Endothelial cell of umbilical vein (primary cell): ENCODE results near the gene ZNF837. TPM values are rescaled to one million over a fixed set of nuclear protein-coding genes. Genes with fewer than 3 reads are reported as not detected.

Source experiments
- BruUV-seq: library from RNA; stranded (reverse); fragments of 400-500 nt; replicated peaks from 2 replicates; lab custom pipeline; 2021; lab: Mats Ljungman, UMichigan
- CTCF ChIA-PET: fragments of 300-600, 350-600 bp; sonication (Branson Sonifier 250); formaldehyde crosslinking; loops from one replicate; lab custom pipeline; 2021; ENCODE audit warnings: antibody characterized with exemption, inconsistent platforms; lab: Charles Lee
- POLR2A ChIA-PET: fragments of 300-600, 350-600 bp; sonication (Branson Sonifier 250); formaldehyde crosslinking; loops from one replicate; lab custom pipeline; 2021; ENCODE audit warnings: antibody characterized with exemption, inconsistent platforms; lab: Charles Lee
- DNase-seq: peaks from one replicate; pipeline ENCODE4 v3.0.0-alpha.2; 2011; ENCODE audit warnings: low read depth, low spot score
- FAIRE-seq: peaks from 2 replicates; lab custom pipeline; 2011; peaks lifted over from hg19 to GRCh38; lab: Jason Lieb, UNC
- H2AFZ ChIP-seq: 2 replicates; pipeline ENCODE4 v1.6.0; 2012; ENCODE audit warnings: low read depth, low read length, control low read depth, inconsistent platforms
- H3K27ac ChIP-seq: 2 replicates; pipeline ENCODE4 v1.5.1; 2011; ENCODE audit warnings: low read depth, mild to moderate bottlenecking, control low read depth, low read length, moderate library complexity; ENCODE audit not compliant: insufficient read depth
- H3K27me3 ChIP-seq, 2 experiments: 2 replicates each; pipeline versions ENCODE4 v1.6.0 to v1.6.1; 2011; ENCODE audit warnings: low read length in 2 of 2, mixed read lengths in 1 of 2; ENCODE audit not compliant: control insufficient read depth in 2 of 2, insufficient read depth in 2 of 2
- H3K36me3 ChIP-seq, 2 experiments: 2 replicates in 1 of 2; 3 replicates in 1 of 2; pipeline ENCODE4 v1.5.1; 2011; ENCODE audit warnings: low read length in 2 of 2, mild to moderate bottlenecking in 1 of 2, moderate library complexity in 1 of 2; ENCODE audit not compliant: control insufficient read depth in 2 of 2, insufficient read depth in 2 of 2; ENCODE audit errors: extremely low read depth in 1 of 2
- H3K4me1 ChIP-seq: 3 replicates; pipeline ENCODE4 v1.5.1; 2011; ENCODE audit warnings: mild to moderate bottlenecking, low read length; ENCODE audit not compliant: control insufficient read depth, insufficient read depth; ENCODE audit errors: extremely low read depth
- H3K4me2 ChIP-seq: 2 replicates; pipeline ENCODE4 v1.6.1; 2011; ENCODE audit warnings: low read length, control low read depth, mixed read lengths; ENCODE audit not compliant: insufficient read depth
- H3K4me3 ChIP-seq, 3 experiments: fragments of 200-600 bp in 1 of 3; sonication (generic), shearing (Covaris generic) in 1 of 3; replicated peaks in 1 of 3; 2 replicates each; pipeline ENCODE4 v1.5.1; 2011 to 2016; ENCODE audit warnings: control low read depth in 3 of 3, low read length in 3 of 3, mild to moderate bottlenecking in 2 of 3, inconsistent platforms in 1 of 3, low read depth in 1 of 3, moderate library complexity in 1 of 3; ENCODE audit not compliant: insufficient read depth in 1 of 3
- H3K79me2 ChIP-seq: 2 replicates; pipeline ENCODE4 v1.6.0; 2012; ENCODE audit warnings: low read length, inconsistent platforms; ENCODE audit not compliant: control insufficient read depth, insufficient read depth
- H3K9ac ChIP-seq: replicated peaks from 2 replicates; pipeline ENCODE3; 2011; ENCODE audit warnings: low read length, control low read depth; ENCODE audit not compliant: insufficient read depth; ENCODE audit errors: extremely low read depth
- H3K9me1 ChIP-seq: replicated peaks from 3 replicates; pipeline ENCODE4 v1.6.0; 2011; ENCODE audit warnings: mild to moderate bottlenecking, low read length; ENCODE audit not compliant: control insufficient read depth, insufficient read depth; ENCODE audit errors: extremely low read depth
- H3K9me3 ChIP-seq: replicated peaks from 2 replicates; pipeline ENCODE4 v1.5.1; 2012; ENCODE audit warnings: low read length, inconsistent platforms; ENCODE audit not compliant: control insufficient read depth, insufficient read depth
- H4K20me1 ChIP-seq: replicated peaks from 2 replicates; pipeline ENCODE3; 2011; ENCODE audit warnings: mild to moderate bottlenecking, low read length; ENCODE audit not compliant: control insufficient read depth, insufficient read depth; ENCODE audit errors: extremely low read depth
- EZH2 ChIP-seq: IDR thresholded peaks from 2 replicates; pipeline ENCODE4 v1.6.1; 2012; ENCODE audit warnings: borderline replicate concordance, low read depth, mild to moderate bottlenecking, moderate library complexity, low read length, inconsistent platforms; ENCODE audit not compliant: severe bottlenecking
- FOS ChIP-seq: IDR thresholded peaks from 2 replicates; pipeline ENCODE4 v1.6.1; 2011; ENCODE audit warnings: mild to moderate bottlenecking, low read length, moderate library complexity, borderline replicate concordance; ENCODE audit not compliant: insufficient read depth
- GATA2 ChIP-seq: IDR thresholded peaks from 2 replicates; pipeline ENCODE4 v1.7.0; 2011; ENCODE audit warnings: low read depth, mild to moderate bottlenecking, moderate library complexity, mixed read lengths, low read length; ENCODE audit not compliant: insufficient read length, insufficient read depth
- JUN ChIP-seq: IDR thresholded peaks from 2 replicates; pipeline ENCODE4 v1.6.1; 2011; ENCODE audit warnings: borderline replicate concordance, low read depth; ENCODE audit not compliant: insufficient read length, insufficient read depth
- MYC ChIP-seq: IDR thresholded peaks from one replicate; pipeline ENCODE4 v1.6.1; 2011; ENCODE audit warnings: mild to moderate bottlenecking, low read depth, low read length
- POLR2A ChIP-seq: IDR thresholded peaks from 2 replicates; pipeline ENCODE4 v1.6.1; 2012; ENCODE audit warnings: low read depth, mild to moderate bottlenecking, control low read depth, low read length
- POLR2AphosphoS5 ChIP-seq: IDR thresholded peaks from 2 replicates; pipeline ENCODE4 v1.6.1; 2012; ENCODE audit warnings: low read depth, mild to moderate bottlenecking, control low read depth, low read length, moderate library complexity; ENCODE audit not compliant: insufficient read depth
- dilution Hi-C: fragments of 300-500 bp; cut with MboI; formaldehyde crosslinking; loops from one replicate; pipeline ENCODE4 v1.15.0; 2019; ENCODE audit warnings: low sequenced_read_pairs; ENCODE audit not compliant: extremely low pct_ligation_motif_present
- intact Hi-C: fragments of 100-400 bp; cut with micrococcal nuclease; formaldehyde crosslinking; loops from one replicate; pipeline ENCODE4 v1.10.0; 2022
- polyA plus RNA-seq, 4 experiments: library from polyadenylated mRNA; depleted of rRNA in 3 of 4; stranded (reverse) in 3 of 4; unstranded in 1 of 4; fragments of >200 nt; gene quantifications; 2 replicates each; pipeline versions ENCODE4 v1.2.1 to v1.2.3, GENCODE V29; 2011 to 2012; ENCODE audit warnings: missing spikeins in 1 of 4
- total RNA-seq: library from RNA; stranded (reverse); gene quantifications from 2 replicates; pipeline ENCODE4 v1.2.3, GENCODE V29; 2021
- TF ChIP-seq, protein P1 (sequence below), 2 donors: IDR thresholded peaks; 1 replicate in 1 of 2; 2 replicates in 1 of 2; pipeline ENCODE4 v1.5.1; 2011; ENCODE audit warnings: low read length in 2 of 2, mild to moderate bottlenecking in 2 of 2, moderate library complexity in 2 of 2, control low read depth in 1 of 2, inconsistent platforms in 1 of 2, low read depth in 1 of 2; ENCODE audit not compliant: insufficient read depth in 1 of 2; ENCODE audit errors: extremely low read depth in 1 of 2
- TF ChIP-seq, protein P2 (sequence below): IDR thresholded peaks from 2 replicates; pipeline ENCODE4 v1.6.1; 2011; ENCODE audit not compliant: insufficient read depth, insufficient read length

Gene ZNF837
- total and polyA plus RNA-seq, 2 donors (not counting 3 experiments of a cell fraction or from before 2014, with no cell fraction given) = 1.4 to 1.6 TPM

DNA sequence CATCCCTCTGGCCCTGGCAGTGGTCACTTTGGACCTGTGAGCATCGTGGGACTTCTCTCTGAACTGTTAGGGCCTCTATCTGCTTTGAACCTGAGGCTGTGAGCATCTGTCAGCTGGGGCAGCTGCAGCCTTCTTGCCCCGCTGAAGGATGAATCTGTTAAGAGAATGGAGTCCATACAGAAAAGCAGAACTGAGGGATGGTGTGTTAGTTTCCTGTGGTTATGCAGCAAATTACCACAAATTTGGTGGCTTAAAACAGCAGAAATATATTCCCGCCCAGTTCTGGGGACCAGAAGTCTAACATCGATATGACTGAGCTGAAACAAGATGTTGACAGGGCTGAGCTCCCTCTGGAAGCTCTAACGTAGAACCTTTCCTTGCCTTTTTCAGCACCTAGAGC, 16.7 kb downstream of the ZNF837 start:
- H3K4me3 ChIP-seq = no peak overlapping the region
- CTCF ChIA-PET = interaction anchor here (1.1 kb wide), 1 partner anchor 9 kb away, joined by 4 read pairs; no protein-coding TSS in a partner anchor

More for the DNA sequence above, 16.7 kb downstream of the ZNF837 start:
- Histone ChIP-seq H3K27me3 (peaks cover 13 to 21% of the 10 kb centered on the region in 2 experiments), H3K27ac (no peak overlapping the region), H4K20me1 (no peaks in the 10 kb centered on the region), H2AFZ (no peak overlapping the region), H3K9me3 (no peaks in the 10 kb centered on the region), H3K4me1 (peaks cover 3% of the 10 kb centered on the region), H3K9me1 (no peaks in the 10 kb centered on the region), H3K79me2 (no peaks in the 10 kb centered on the region), H3K4me2 (no peak overlapping the region), H3K36me3 (no peaks in the 10 kb centered on the region), H3K9ac (no peak overlapping the region)
- POLR2A ChIA-PET = no interaction called here
- no TSS peak for BruUV-seq
- intact Hi-C loops (no loop called here), dilution Hi-C loops (no loop called here)
- no peak for DNase-seq
- no peak for FAIRE-seq
- no peak for TF ChIP-seq POLR2A
- no peak for TF ChIP-seq EZH2
- TF ChIP-seq FOS = no peak
- no peak for TF ChIP-seq MYC
- no peak for TF ChIP-seq GATA2
- no peak for TF ChIP-seq POLR2AphosphoS5
- TF ChIP-seq JUN = no peak
- TF ChIP-seq, protein P1, sequence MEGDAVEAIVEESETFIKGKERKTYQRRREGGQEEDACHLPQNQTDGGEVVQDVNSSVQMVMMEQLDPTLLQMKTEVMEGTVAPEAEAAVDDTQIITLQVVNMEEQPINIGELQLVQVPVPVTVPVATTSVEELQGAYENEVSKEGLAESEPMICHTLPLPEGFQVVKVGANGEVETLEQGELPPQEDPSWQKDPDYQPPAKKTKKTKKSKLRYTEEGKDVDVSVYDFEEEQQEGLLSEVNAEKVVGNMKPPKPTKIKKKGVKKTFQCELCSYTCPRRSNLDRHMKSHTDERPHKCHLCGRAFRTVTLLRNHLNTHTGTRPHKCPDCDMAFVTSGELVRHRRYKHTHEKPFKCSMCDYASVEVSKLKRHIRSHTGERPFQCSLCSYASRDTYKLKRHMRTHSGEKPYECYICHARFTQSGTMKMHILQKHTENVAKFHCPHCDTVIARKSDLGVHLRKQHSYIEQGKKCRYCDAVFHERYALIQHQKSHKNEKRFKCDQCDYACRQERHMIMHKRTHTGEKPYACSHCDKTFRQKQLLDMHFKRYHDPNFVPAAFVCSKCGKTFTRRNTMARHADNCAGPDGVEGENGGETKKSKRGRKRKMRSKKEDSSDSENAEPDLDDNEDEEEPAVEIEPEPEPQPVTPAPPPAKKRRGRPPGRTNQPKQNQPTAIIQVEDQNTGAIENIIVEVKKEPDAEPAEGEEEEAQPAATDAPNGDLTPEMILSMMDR (IDR thresholded peaks at IDR 0.05; ENCODE audit: extremely low read depth in 1 of 2, insufficient read depth in 1 of 2, low read depth in 1 of 2, low read length in 2 of 2) = no peak
- TF ChIP-seq, protein P2, sequence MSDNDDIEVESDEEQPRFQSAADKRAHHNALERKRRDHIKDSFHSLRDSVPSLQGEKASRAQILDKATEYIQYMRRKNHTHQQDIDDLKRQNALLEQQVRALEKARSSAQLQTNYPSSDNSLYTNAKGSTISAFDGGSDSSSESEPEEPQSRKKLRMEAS = no peak
